SK-N-SH (cell line): ENCODE data around the gene ADGRA1. TPM values are rescaled to one million over a fixed set of nuclear protein-coding genes. Genes with fewer than 3 reads are reported as not detected.

Experiments used
- CTCF ChIA-PET: fragments of 300-600, 350-600 bp; formaldehyde crosslinking; extraction: SDS; loops from one replicate; lab custom pipeline; 2021; lab: Yijun Ruan, JAX
- POLR2A ChIA-PET: fragments of 350-600 bp; sonication (Branson Sonifier 250); formaldehyde crosslinking; extraction: SDS; loops from one replicate; lab custom pipeline; 2020; ENCODE audit warnings: antibody characterized with exemption, inconsistent platforms; lab: Yijun Ruan, JAX
- DNase-seq: peaks from one replicate; pipeline ENCODE4 v3.0.0; 2012
- H2AFZ ChIP-seq: fragments of 200-600 bp; sonication (generic); 2 replicates; pipeline ENCODE4 v1.8.1; 2016; ENCODE audit warnings: antibody characterized with exemption, mild to moderate bottlenecking, low read depth
- H3F3A ChIP-seq: fragments of 200-600 bp; sonication (generic); replicated peaks from 2 replicates; pipeline ENCODE3; 2016; ENCODE audit warnings: antibody characterized with exemption, mild to moderate bottlenecking; ENCODE audit not compliant: insufficient read depth
- H3K27ac ChIP-seq, 2 experiments: fragments of 200-500 bp in 1 of 2; fragments of 200-600 bp in 1 of 2; sonication (Bioruptor generic) in 1 of 2; sonication (generic), shearing (Covaris generic) in 1 of 2; 2 replicates each; pipeline versions ENCODE4 v1.5.1 to v1.6.1; 2014 to 2016; ENCODE audit warnings: low read depth in 2 of 2, inconsistent platforms in 1 of 2, low read length in 1 of 2, mild to moderate bottlenecking in 1 of 2, mixed read lengths in 1 of 2
- H3K27me3 ChIP-seq: fragments of 200-600 bp; sonication (generic), shearing (Covaris generic); 2 replicates; pipeline ENCODE4 v1.6.1; 2016; ENCODE audit warnings: mixed run types; ENCODE audit not compliant: insufficient read depth
- H3K36me3 ChIP-seq, 2 experiments: fragments of 200-500 bp in 1 of 2; fragments of 200-600 bp in 1 of 2; sonication (Bioruptor generic) in 1 of 2; sonication (generic) in 1 of 2; replicated peaks in 1 of 2; 2 replicates each; pipeline versions ENCODE3 to v1.5.1; 2014 to 2016; ENCODE audit warnings: low read length in 1 of 2, mild to moderate bottlenecking in 1 of 2; ENCODE audit not compliant: insufficient read depth in 2 of 2, control insufficient read depth in 1 of 2
- H3K4me1 ChIP-seq, 2 experiments: fragments of 200-500 bp in 1 of 2; fragments of 200-600 bp in 1 of 2; sonication (Bioruptor generic) in 1 of 2; sonication (generic), shearing (Covaris generic) in 1 of 2; 2 replicates each; pipeline versions ENCODE4 v1.5.1 to v1.6.1; 2014 to 2016; ENCODE audit warnings: low read depth in 1 of 2, low read length in 1 of 2, mixed run types in 1 of 2; ENCODE audit not compliant: insufficient read depth in 2 of 2, control insufficient read depth in 1 of 2
- H3K4me2 ChIP-seq: fragments of 200-600 bp; sonication (generic), shearing (Covaris generic); 2 replicates; pipeline ENCODE4 v1.6.1; 2017; ENCODE audit warnings: mixed run types
- H3K4me3 ChIP-seq, 2 experiments: fragments of 200-500 bp in 1 of 2; fragments of 200-600 bp in 1 of 2; sonication (Bioruptor generic) in 1 of 2; sonication (generic), shearing (Covaris generic) in 1 of 2; 2 replicates each; pipeline versions ENCODE4 v1.5.1 to v1.8.1; 2014 to 2016; ENCODE audit warnings: low read depth in 2 of 2, inconsistent platforms in 1 of 2, low read length in 1 of 2, mild to moderate bottlenecking in 1 of 2, mixed read lengths in 1 of 2, moderate library complexity in 1 of 2
- H3K79me2 ChIP-seq: fragments of 200-600 bp; sonication (generic); 2 replicates; pipeline ENCODE4 v1.8.1; 2017; ENCODE audit warnings: mild to moderate bottlenecking; ENCODE audit not compliant: insufficient read depth
- H3K9ac ChIP-seq: fragments of 200-600 bp; sonication (generic); 2 replicates; pipeline ENCODE4 v1.6.1; 2017; ENCODE audit warnings: mixed run types
- H3K9me2 ChIP-seq: fragments of 200-600 bp; sonication (generic); 2 replicates; pipeline ENCODE4 v1.6.1; 2017; ENCODE audit warnings: mixed run types
- H3K9me3 ChIP-seq: fragments of 200-600 bp; sonication (generic); 2 replicates; pipeline ENCODE4 v1.6.1; 2017; ENCODE audit warnings: mixed run types, mild to moderate bottlenecking, moderate library complexity
- H4K20me1 ChIP-seq: fragments of 200-600 bp; sonication (generic); 2 replicates; pipeline ENCODE4 v1.6.1; 2017; ENCODE audit warnings: mild to moderate bottlenecking, mixed run types; ENCODE audit not compliant: insufficient read depth
- ELF1 ChIP-seq: IDR thresholded peaks from 2 replicates; pipeline ENCODE4 v1.4.0; 2012
- EP300 ChIP-seq, 2 experiments: IDR thresholded peaks; 2 replicates each; pipeline versions ENCODE4 v1.4.0 to v1.6.1; 2012; ENCODE audit warnings: borderline replicate concordance in 1 of 2, low read depth in 1 of 2, low read length in 1 of 2
- EZH2phosphoT487 ChIP-seq: fragments of 200-600 bp; sonication (generic); IDR thresholded peaks from 2 replicates; pipeline ENCODE4 v1.6.1; 2017; ENCODE audit warnings: low read depth, mixed run types, mild to moderate bottlenecking, antibody characterized with exemption, moderate library complexity, borderline replicate concordance
- FOSL2 ChIP-seq: IDR thresholded peaks from 2 replicates; pipeline ENCODE4 v1.4.0; 2012; ENCODE audit warnings: low read depth, mild to moderate bottlenecking, moderate library complexity, borderline replicate concordance
- FOXJ3 ChIP-seq: sonication (generic); formaldehyde crosslinking; IDR thresholded peaks from 2 replicates; pipeline ENCODE4 v1.5.1; 2020; ENCODE audit warnings: mild to moderate bottlenecking, missing genetic modification reagents
- GABPA ChIP-seq: IDR thresholded peaks from 2 replicates; pipeline ENCODE4 v1.4.0; 2012; ENCODE audit warnings: low read depth, mild to moderate bottlenecking
- JUND ChIP-seq: IDR thresholded peaks from 2 replicates; pipeline ENCODE4 v1.4.0; 2012
- MXI1 ChIP-seq: IDR thresholded peaks from 2 replicates; pipeline ENCODE4 v1.6.1; 2012; ENCODE audit warnings: mild to moderate bottlenecking, low read depth, low read length, improper control_type of control experiment
- POLR2AphosphoS5 ChIP-seq: IDR thresholded peaks from 2 replicates; pipeline ENCODE4 v1.6.1; 2012; ENCODE audit warnings: low read depth, low read length
- RAD21 ChIP-seq: IDR thresholded peaks from 2 replicates; pipeline ENCODE4 v1.6.1; 2012; ENCODE audit warnings: mild to moderate bottlenecking, low read length
- SIN3A ChIP-seq: IDR thresholded peaks from 2 replicates; pipeline ENCODE4 v1.6.1; 2012; ENCODE audit warnings: low read depth, mild to moderate bottlenecking, low read length, moderate library complexity, borderline replicate concordance
- TEAD4 ChIP-seq: IDR thresholded peaks from 2 replicates; pipeline ENCODE4 v1.4.0; 2012; ENCODE audit warnings: mild to moderate bottlenecking, borderline replicate concordance; ENCODE audit not compliant: insufficient read depth
- WGBS: methylation state at CpG from one replicate; pipeline ENCODE4 v1.1.6; 2017; ENCODE audit warnings: low lambda C conversion rate; 5-methylcytosine and 5-hydroxymethylcytosine counted together
- polyA plus RNA-seq, 3 experiments: library from polyadenylated mRNA; depleted of rRNA; stranded (reverse); fragments of >200 nt; gene quantifications; 2 replicates each; pipeline ENCODE4 v1.2.3, GENCODE V29; 2012
- TF ChIP-seq, protein P1 (sequence below): fragments of 150-350 bp; IDR thresholded peaks from 2 replicates; pipeline ENCODE4 v1.6.1; 2017; ENCODE audit warnings: antibody characterized with exemption, low read length, low read depth, borderline replicate concordance
- TF ChIP-seq, protein P2 (sequence below): IDR thresholded peaks from 2 replicates; pipeline ENCODE4 v1.6.1; 2012; ENCODE audit warnings: mild to moderate bottlenecking, low read depth, low read length, moderate library complexity
- TF ChIP-seq, protein P3 (sequence below): IDR thresholded peaks from 2 replicates; pipeline ENCODE4 v1.4.0; 2012; ENCODE audit warnings: low read depth
- TF ChIP-seq, protein P4 (sequence below): fragments of 200-600 bp; sonication (generic); IDR thresholded peaks from 2 replicates; pipeline ENCODE4 v1.6.1; 2017; ENCODE audit warnings: antibody characterized with exemption, mild to moderate bottlenecking, moderate library complexity
- TF ChIP-seq, protein P5 (sequence below): IDR thresholded peaks from 2 replicates; pipeline ENCODE4 v1.4.0; 2012; ENCODE audit warnings: low read depth, borderline replicate concordance

The ADGRA1 gene
- polyA plus RNA-seq, 1 of the 3 experiments (the other 2 are of a cell fraction), result not detected

DNA sequence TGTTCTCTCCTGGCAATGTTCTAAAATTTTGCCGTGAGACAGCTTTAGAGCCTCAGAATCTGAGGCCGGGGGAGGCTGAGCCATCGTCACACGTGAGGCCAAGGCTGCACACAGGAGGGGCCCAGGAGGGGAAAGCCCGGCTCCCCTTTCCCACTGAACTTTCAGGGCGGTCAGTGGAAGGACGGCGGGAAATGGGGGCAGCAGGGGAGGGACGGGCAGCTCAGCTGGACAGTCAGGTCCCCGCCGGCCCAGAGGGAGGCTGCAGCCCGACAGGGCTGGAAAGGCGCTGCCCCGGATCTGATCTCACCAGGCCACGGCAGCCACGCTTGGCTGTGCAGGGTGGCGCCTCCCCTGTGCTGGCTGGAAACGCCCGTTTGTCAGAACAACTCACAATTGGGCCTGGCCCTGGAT, 43.3 kb upstream of the ADGRA1 start (continued):
- TF ChIP-seq, protein P1, sequence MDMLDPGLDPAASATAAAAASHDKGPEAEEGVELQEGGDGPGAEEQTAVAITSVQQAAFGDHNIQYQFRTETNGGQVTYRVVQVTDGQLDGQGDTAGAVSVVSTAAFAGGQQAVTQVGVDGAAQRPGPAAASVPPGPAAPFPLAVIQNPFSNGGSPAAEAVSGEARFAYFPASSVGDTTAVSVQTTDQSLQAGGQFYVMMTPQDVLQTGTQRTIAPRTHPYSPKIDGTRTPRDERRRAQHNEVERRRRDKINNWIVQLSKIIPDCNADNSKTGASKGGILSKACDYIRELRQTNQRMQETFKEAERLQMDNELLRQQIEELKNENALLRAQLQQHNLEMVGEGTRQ, result no peak
- TF ChIP-seq, all 33 proteins: peak for 0

DNA sequence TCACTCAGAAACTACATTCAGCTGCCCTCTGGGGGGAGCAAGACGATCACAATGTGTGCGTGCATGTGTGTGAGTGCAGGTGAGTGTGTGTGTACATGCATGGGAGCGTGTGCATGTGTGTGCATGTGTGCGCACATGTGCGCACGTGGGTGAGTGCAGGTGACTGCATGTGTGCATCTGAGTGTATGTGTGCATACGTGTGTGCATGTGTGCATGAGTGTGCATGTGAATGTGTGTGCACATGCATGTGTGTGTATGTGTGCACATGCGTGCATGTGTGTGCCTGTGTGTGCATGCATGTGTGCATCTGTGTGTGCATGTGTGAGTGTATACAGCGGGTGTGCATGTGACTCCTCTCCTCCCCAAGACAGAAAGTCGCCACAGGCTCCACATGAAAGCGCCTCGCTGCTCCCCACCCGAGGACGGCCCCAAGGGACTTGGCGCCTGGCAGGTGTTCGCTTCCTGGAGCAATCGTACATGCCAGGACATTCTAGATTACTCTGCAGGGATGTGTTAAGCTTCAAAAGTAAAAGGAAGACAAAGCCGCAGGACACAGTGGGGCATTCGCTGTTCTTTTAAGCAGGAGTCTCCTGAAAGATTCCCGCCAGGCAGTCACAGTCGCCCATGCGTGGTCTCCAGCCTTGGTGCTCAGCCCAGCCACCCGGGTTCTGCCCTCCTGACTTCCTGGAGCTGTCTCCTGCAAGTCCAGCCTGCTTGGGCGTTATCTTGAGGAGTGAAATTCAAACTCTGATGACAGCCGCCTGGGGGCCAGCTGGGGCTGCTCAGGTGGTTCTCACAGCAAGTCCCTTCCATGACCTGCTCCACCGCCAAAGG, 42.0 kb upstream of the ADGRA1 start:
- Histone ChIP-seq H3K27ac (no peak overlapping the region), H4K20me1 (no peaks in the 10 kb centered on the region), H3K9me2 (no peaks in the 10 kb centered on the region), H3K4me3 (no peak overlapping the region), H2AFZ (no peak overlapping the region), H3K9ac (no peak overlapping the region), H3F3A (no peaks in the 10 kb centered on the region), H3K79me2 (no peaks in the 10 kb centered on the region), H3K9me3 (no peaks in the 10 kb centered on the region), H3K27me3 (no peaks in the 10 kb centered on the region), H3K4me1 (no peaks in the 10 kb centered on the region), H3K36me3 (no peaks in the 10 kb centered on the region), H3K4me2 (no peak overlapping the region)
- ChIA-PET CTCF (interaction anchor here (1.2 kb wide), 1 partner anchor 141 kb away, joined by 3 read pairs; no protein-coding TSS in a partner anchor), POLR2A (no interaction called here)
- no peak for TF ChIP-seq MXI1
- 72% methylated on average over 23 of the region's 26 CpGs for WGBS
- no peak for DNase-seq

DNA sequence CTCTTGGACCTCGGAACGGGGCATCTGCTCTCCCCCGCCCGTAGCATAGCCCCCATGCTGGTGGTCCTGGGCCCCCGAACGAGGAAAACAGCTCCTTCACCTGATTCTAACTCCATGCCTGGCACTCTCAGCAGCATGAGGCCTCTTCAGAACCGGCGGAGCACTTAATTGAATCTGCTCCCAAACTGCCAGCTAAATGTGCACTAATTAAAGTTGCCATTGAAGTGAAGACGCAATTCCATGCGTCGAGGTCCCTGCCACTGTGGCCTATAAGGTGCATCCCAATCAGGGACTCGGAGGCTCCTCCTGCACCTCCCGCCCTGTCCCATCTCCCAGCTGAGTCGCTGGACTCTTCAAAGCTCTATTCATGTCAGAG, 41.3 kb upstream of the ADGRA1 start:
- no peak for DNase-seq
- H3K36me3 ChIP-seq, result no peaks in the 10 kb centered on the region
- no peaks in the 10 kb centered on the region for H3K4me1 ChIP-seq
- no peaks in the 10 kb centered on the region for H3K79me2 ChIP-seq
- WGBS, result 57% methylated on average over 13 of the region's 14 CpGs
- no peaks in the 10 kb centered on the region for H4K20me1 ChIP-seq
- ChIA-PET CTCF (interaction anchor here (1.2 kb wide), 1 partner anchor 142 kb away, joined by 3 read pairs; no protein-coding TSS in a partner anchor), POLR2A (no interaction called here)
- TF ChIP-seq TEAD4, result no peak
- TF ChIP-seq MXI1, result no peak
- TF ChIP-seq EP300 (IDR thresholded peaks at IDR 0.05; ENCODE audit: borderline replicate concordance in 1 of 2, low read depth in 1 of 2, low read length in 1 of 2), result no peak
- TF ChIP-seq, protein P2, sequence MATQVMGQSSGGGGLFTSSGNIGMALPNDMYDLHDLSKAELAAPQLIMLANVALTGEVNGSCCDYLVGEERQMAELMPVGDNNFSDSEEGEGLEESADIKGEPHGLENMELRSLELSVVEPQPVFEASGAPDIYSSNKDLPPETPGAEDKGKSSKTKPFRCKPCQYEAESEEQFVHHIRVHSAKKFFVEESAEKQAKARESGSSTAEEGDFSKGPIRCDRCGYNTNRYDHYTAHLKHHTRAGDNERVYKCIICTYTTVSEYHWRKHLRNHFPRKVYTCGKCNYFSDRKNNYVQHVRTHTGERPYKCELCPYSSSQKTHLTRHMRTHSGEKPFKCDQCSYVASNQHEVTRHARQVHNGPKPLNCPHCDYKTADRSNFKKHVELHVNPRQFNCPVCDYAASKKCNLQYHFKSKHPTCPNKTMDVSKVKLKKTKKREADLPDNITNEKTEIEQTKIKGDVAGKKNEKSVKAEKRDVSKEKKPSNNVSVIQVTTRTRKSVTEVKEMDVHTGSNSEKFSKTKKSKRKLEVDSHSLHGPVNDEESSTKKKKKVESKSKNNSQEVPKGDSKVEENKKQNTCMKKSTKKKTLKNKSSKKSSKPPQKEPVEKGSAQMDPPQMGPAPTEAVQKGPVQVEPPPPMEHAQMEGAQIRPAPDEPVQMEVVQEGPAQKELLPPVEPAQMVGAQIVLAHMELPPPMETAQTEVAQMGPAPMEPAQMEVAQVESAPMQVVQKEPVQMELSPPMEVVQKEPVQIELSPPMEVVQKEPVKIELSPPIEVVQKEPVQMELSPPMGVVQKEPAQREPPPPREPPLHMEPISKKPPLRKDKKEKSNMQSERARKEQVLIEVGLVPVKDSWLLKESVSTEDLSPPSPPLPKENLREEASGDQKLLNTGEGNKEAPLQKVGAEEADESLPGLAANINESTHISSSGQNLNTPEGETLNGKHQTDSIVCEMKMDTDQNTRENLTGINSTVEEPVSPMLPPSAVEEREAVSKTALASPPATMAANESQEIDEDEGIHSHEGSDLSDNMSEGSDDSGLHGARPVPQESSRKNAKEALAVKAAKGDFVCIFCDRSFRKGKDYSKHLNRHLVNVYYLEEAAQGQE, result no peak
- no peak for TF ChIP-seq JUND
- TF ChIP-seq EZH2phosphoT487, result no peak
- TF ChIP-seq GABPA, result no peak
- TF ChIP-seq POLR2AphosphoS5, result no peak
- TF ChIP-seq ELF1, result no peak
- no peak for TF ChIP-seq FOSL2
- TF ChIP-seq, protein P3, sequence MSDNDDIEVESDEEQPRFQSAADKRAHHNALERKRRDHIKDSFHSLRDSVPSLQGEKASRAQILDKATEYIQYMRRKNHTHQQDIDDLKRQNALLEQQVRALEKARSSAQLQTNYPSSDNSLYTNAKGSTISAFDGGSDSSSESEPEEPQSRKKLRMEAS, result no peak
- TF ChIP-seq SIN3A, result no peak
- TF ChIP-seq, protein P4, sequence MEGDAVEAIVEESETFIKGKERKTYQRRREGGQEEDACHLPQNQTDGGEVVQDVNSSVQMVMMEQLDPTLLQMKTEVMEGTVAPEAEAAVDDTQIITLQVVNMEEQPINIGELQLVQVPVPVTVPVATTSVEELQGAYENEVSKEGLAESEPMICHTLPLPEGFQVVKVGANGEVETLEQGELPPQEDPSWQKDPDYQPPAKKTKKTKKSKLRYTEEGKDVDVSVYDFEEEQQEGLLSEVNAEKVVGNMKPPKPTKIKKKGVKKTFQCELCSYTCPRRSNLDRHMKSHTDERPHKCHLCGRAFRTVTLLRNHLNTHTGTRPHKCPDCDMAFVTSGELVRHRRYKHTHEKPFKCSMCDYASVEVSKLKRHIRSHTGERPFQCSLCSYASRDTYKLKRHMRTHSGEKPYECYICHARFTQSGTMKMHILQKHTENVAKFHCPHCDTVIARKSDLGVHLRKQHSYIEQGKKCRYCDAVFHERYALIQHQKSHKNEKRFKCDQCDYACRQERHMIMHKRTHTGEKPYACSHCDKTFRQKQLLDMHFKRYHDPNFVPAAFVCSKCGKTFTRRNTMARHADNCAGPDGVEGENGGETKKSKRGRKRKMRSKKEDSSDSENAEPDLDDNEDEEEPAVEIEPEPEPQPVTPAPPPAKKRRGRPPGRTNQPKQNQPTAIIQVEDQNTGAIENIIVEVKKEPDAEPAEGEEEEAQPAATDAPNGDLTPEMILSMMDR, result no peak
- TF ChIP-seq, protein P5, sequence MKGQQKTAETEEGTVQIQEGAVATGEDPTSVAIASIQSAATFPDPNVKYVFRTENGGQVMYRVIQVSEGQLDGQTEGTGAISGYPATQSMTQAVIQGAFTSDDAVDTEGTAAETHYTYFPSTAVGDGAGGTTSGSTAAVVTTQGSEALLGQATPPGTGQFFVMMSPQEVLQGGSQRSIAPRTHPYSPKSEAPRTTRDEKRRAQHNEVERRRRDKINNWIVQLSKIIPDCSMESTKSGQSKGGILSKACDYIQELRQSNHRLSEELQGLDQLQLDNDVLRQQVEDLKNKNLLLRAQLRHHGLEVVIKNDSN, result no peak
- TF ChIP-seq RAD21, result no peak
- no peak for TF ChIP-seq FOXJ3 (CRISPR knock-in tag)
- H3K9ac ChIP-seq, result no peak overlapping the region
- no peak overlapping the region for H2AFZ ChIP-seq
- H3K27me3 ChIP-seq, result no peaks in the 10 kb centered on the region
- H3F3A ChIP-seq, result no peaks in the 10 kb centered on the region
- no peaks in the 10 kb centered on the region for H3K9me2 ChIP-seq
- no peak overlapping the region for H3K4me2 ChIP-seq
- H3K27ac ChIP-seq, result no peak overlapping the region
- H3K4me3 ChIP-seq, result no peak overlapping the region
- no peaks in the 10 kb centered on the region for H3K9me3 ChIP-seq
